GM23248 (cell line): ENCODE results near the gene SERINC3. TPM values are rescaled to one million over a fixed set of nuclear protein-coding genes. Genes with fewer than 3 reads are reported as not detected.

Source experiments
- DNase-seq: peaks from one replicate; pipeline ENCODE4 v3.0.0-alpha.2; 2015
- H2AFZ ChIP-seq: fragments of 200-600 bp; sonication (generic); 2 replicates; pipeline ENCODE4 v1.6.1; 2016; ENCODE audit warnings: antibody characterized with exemption
- H3F3A ChIP-seq: fragments of 200-600 bp; sonication (generic); 2 replicates; pipeline ENCODE4 v1.6.1; 2016; ENCODE audit warnings: mild to moderate bottlenecking, antibody characterized with exemption, mixed run types; ENCODE audit not compliant: insufficient read depth
- H3K27ac ChIP-seq: fragments of 200-600 bp; sonication (generic); 2 replicates; pipeline ENCODE4 v1.5.1; 2016; ENCODE audit warnings: mild to moderate bottlenecking
- H3K27me3 ChIP-seq: fragments of 200-600 bp; sonication (generic); replicated peaks from 2 replicates; pipeline ENCODE4 v1.6.1; 2016; ENCODE audit warnings: mild to moderate bottlenecking; ENCODE audit not compliant: insufficient read depth
- H3K36me3 ChIP-seq: fragments of 200-600 bp; sonication (generic); 2 replicates; pipeline ENCODE4 v1.6.1; 2016; ENCODE audit warnings: low read depth, mild to moderate bottlenecking
- H3K4me1 ChIP-seq: fragments of 200-600 bp; sonication (generic); 2 replicates; pipeline ENCODE4 v1.6.1; 2016; ENCODE audit warnings: mild to moderate bottlenecking; ENCODE audit not compliant: insufficient read depth
- H3K4me2 ChIP-seq: fragments of 200-600 bp; sonication (generic); one replicate; pipeline ENCODE4 v1.6.1; 2016; ENCODE audit warnings: mild to moderate bottlenecking; ENCODE audit not compliant: unreplicated experiment
- H3K4me3 ChIP-seq: fragments of 200-600 bp; sonication (generic); 2 replicates; pipeline ENCODE4 v1.5.1; 2016; ENCODE audit warnings: mild to moderate bottlenecking
- H3K79me2 ChIP-seq: fragments of 200-600 bp; sonication (generic); 2 replicates; pipeline ENCODE4 v1.6.1; 2016; ENCODE audit warnings: mild to moderate bottlenecking; ENCODE audit not compliant: insufficient read depth
- H3K9ac ChIP-seq: fragments of 200-600 bp; sonication (generic); 2 replicates; pipeline ENCODE4 v1.6.1; 2016; ENCODE audit warnings: mild to moderate bottlenecking
- H3K9me2 ChIP-seq: fragments of 200-600 bp; sonication (generic); 2 replicates; pipeline ENCODE4 v1.6.1; 2016; ENCODE audit warnings: mixed run types, mild to moderate bottlenecking, moderate library complexity; ENCODE audit not compliant: insufficient read depth
- H3K9me3 ChIP-seq: fragments of 200-600 bp; sonication (generic); one replicate; pipeline ENCODE4 v1.6.1; 2017; ENCODE audit warnings: low read depth
- H4K20me1 ChIP-seq: fragments of 200-600 bp; sonication (generic); 2 replicates; pipeline ENCODE4 v1.6.0; 2016; ENCODE audit not compliant: insufficient read depth
- EZH2 ChIP-seq: fragments of 200-600 bp; sonication (generic); IDR thresholded peaks from 2 replicates; pipeline ENCODE4 v1.6.1; 2018; ENCODE audit warnings: antibody characterized with exemption, mild to moderate bottlenecking; ENCODE audit not compliant: insufficient read depth, poor library complexity, severe bottlenecking
- EZH2phosphoT487 ChIP-seq: fragments of 200-600 bp; sonication (generic); IDR thresholded peaks from 2 replicates; pipeline ENCODE4 v1.6.1; 2018; ENCODE audit warnings: antibody characterized with exemption, moderate library complexity, mild to moderate bottlenecking, low read depth; ENCODE audit not compliant: insufficient read depth
- WGBS, 2 experiments: methylation state at CpG; one replicate each; pipeline ENCODE4 v1.1.6; 2015 to 2017; ENCODE audit warnings: low lambda C conversion rate in 2 of 2, low coverage in 1 of 2; ENCODE audit errors: missing lambda C conversion rate in 2 of 2; 5-methylcytosine and 5-hydroxymethylcytosine counted together
- in situ Hi-C: fragments of 300-500 bp; cut with MboI; formaldehyde crosslinking; loops from 2 replicates; pipeline ENCODE4 v1.15.0; 2020
- polyA plus RNA-seq: library from polyadenylated mRNA; unstranded; fragments of >200 nt; fragmentation: Nextera tagmentation; extraction: Ambion mirVana; gene quantifications from 2 replicates; pipeline ENCODE4 v1.2.1, GENCODE V29; 2016
- total RNA-seq: library from RNA; depleted of rRNA; stranded (reverse); fragments of >200 nt; shearing (Covaris generic); gene quantifications from 2 replicates; pipeline ENCODE4 v1.2.3, GENCODE V29; 2014

The SERINC3 gene
- total and polyA plus RNA-seq, 2 experiments from 2014 or later = 141 to 194 TPM

DNA sequence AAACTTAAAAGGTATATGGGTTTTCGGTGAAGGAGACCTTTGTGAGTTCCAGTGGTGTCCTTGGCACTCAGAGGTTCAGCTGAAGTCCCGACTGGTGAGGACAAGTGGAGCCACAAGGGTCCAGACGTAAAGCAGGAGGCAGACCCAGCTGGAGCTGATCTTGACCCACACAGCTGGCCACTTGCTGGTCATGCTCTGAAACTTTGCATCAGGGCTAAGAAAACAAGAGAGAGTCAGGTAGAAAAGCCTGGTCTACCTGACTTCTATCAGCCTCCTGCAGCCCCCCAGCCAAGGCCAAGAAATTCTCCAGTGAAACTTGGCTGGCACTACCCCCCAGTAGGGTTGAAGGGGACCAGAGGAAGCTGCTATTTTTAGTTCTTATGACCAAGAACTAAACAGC lies 21.6 kb downstream of the SERINC3 start:
- H3K9me3 ChIP-seq = no peaks in the 10 kb centered on the region
- H3K4me1 ChIP-seq = peaks cover 37% of the 10 kb centered on the region
- peaks cover 47% of the 10 kb centered on the region for H3K79me2 ChIP-seq
- H3F3A ChIP-seq = peaks cover 89% of the 10 kb centered on the region
- H3K9ac ChIP-seq = no peak overlapping the region
- H3K27ac ChIP-seq = peak overlapping the region; percentile 79; the same call in 1 of the 2 replicates
- no peak overlapping the region for H3K4me3 ChIP-seq
- no peak overlapping the region for H2AFZ ChIP-seq
- in situ Hi-C loops = no loop called here
- 91 to 98% methylated on average over 3 of the region's 3 CpGs for WGBS, 2 experiments
- TF ChIP-seq EZH2 (no peak), EZH2phosphoT487 (no peak)
- H3K36me3 ChIP-seq = peaks cover 56% of the 10 kb centered on the region
- no peak for DNase-seq
- no peaks in the 10 kb centered on the region for H3K9me2 ChIP-seq
- no peak overlapping the region for H3K4me2 ChIP-seq
- H4K20me1 ChIP-seq = no peaks in the 10 kb centered on the region
- no peaks in the 10 kb centered on the region for H3K27me3 ChIP-seq

DNA sequence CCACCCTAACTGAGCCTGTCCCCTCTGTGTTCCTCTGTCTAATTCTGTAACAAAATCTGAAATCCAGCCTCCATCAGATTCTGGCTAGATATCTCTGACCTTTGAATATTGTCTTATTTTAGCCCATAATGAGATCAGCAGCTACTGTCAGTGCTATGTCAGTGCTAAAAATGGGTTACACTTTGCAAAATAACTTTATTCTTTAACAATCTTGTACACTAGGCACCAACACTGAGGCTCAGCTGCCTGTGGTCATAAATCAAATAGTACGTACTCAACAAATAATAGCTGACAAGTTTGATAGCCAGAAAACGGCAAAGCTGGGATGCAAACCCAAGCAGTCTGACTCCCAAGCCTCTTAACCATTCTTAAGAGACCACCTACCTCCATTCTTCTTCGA lies 24.1 kb downstream of the SERINC3 start:
- peaks cover 92% of the 10 kb centered on the region for H3F3A ChIP-seq
- H3K27ac ChIP-seq = peak overlapping the region; percentile 99
- H2AFZ ChIP-seq = no peak overlapping the region
- H3K79me2 ChIP-seq = peaks cover 33% of the 10 kb centered on the region
- peak overlapping the region; percentile 82 for H3K9ac ChIP-seq
- H3K27me3 ChIP-seq = no peaks in the 10 kb centered on the region
- WGBS, 2 experiments = 80 to 87% methylated on average over 3 of the region's 3 CpGs
- H3K9me3 ChIP-seq = no peaks in the 10 kb centered on the region
- no peaks in the 10 kb centered on the region for H4K20me1 ChIP-seq
- H3K9me2 ChIP-seq = no peaks in the 10 kb centered on the region
- TF ChIP-seq EZH2 (no peak), EZH2phosphoT487 (no peak)
- in situ Hi-C loops = no loop called here
- H3K4me1 ChIP-seq = peaks cover 58% of the 10 kb centered on the region
- no peak for DNase-seq
- H3K4me3 ChIP-seq = no peak overlapping the region
- peak overlapping the region; percentile 50 for H3K4me2 ChIP-seq
- H3K36me3 ChIP-seq = peaks cover 35% of the 10 kb centered on the region

DNA sequence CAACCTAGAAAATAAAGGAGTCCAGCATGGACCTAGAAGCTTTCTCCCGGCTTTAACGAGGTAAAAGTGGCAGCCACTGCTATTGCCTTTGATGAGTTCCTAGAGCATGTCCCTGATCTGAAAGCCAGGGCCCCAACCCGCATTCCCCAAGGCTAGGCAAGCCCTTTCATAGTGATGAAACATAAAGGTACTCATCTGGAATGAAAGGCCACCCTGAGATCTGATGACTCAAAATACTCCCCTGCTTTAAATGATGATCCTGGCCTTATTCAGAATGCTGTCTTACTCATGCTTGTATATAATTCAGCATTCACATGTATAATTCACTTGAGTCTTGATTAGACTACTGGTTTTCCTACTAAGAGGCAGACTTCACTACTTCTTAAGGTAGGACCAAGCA lies 24.9 kb downstream of the SERINC3 start:
- peak overlapping the region; percentile 99 for H3K27ac ChIP-seq
- in situ Hi-C loops = no loop called here
- TF ChIP-seq EZH2phosphoT487 = no peak
- H2AFZ ChIP-seq = no peak overlapping the region
- H3K27me3 ChIP-seq = no peaks in the 10 kb centered on the region
- peaks cover 62% of the 10 kb centered on the region for H3K4me1 ChIP-seq
- no peaks in the 10 kb centered on the region for H4K20me1 ChIP-seq
- H3K9me3 ChIP-seq = no peaks in the 10 kb centered on the region
- WGBS, 2 experiments = 31 to 36% methylated on average over 3 of the region's 3 CpGs
- peaks cover 29% of the 10 kb centered on the region for H3K36me3 ChIP-seq
- peaks cover 41% of the 10 kb centered on the region for H3K79me2 ChIP-seq
- peaks cover 92% of the 10 kb centered on the region for H3F3A ChIP-seq
- peak overlapping the region; percentile 9; the same call in 1 of the 2 replicates for H3K4me3 ChIP-seq
- peak overlapping the region; percentile 82 for H3K9ac ChIP-seq
- no peaks in the 10 kb centered on the region for H3K9me2 ChIP-seq
- DNase-seq = peak; percentile 95
- H3K4me2 ChIP-seq = peak overlapping the region; percentile 56

DNA sequence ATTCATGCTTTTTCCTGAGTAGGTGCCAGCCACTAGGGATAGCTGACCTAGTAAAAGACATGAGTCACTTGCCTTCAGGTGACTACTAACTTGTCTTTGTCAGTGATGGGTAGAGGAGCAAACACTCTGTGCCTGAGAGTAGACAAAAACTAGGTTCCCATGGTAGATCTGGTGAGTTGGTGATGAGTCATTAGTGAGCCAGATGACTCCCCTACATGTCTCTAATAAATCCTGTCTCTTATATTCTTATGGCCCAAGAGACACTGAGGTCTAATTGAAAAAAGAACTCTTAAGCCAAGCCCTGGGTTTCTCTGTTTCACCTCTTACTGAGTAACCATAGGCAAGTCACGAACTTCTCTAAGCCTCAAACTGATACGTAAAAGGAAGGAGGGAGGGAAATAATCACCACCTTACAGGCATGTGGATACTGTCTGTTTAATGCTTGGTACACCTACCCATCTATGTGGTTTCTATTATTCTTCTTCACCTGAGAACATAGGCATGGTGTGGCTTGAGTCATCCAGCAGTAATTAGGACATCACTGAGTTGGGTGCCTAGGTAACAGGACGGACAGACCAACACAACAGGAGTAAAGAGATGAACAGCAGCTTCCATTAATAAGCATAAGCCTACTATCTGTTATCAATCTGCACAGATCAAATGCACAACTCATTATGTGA lies 25.9 kb downstream of the SERINC3 start:
- no peaks in the 10 kb centered on the region for H3K9me2 ChIP-seq
- peaks cover 93% of the 10 kb centered on the region for H3F3A ChIP-seq
- H4K20me1 ChIP-seq = no peaks in the 10 kb centered on the region
- H3K4me1 ChIP-seq = peaks cover 62% of the 10 kb centered on the region
- H3K9me3 ChIP-seq = no peaks in the 10 kb centered on the region
- H3K79me2 ChIP-seq = peaks cover 39% of the 10 kb centered on the region
- H2AFZ ChIP-seq = no peak overlapping the region
- H3K9ac ChIP-seq = peak overlapping the region; percentile 83
- in situ Hi-C loops = no loop called here
- H3K4me3 ChIP-seq = peak overlapping the region; percentile 9; the same call in 1 of the 2 replicates
- peaks cover 25% of the 10 kb centered on the region for H3K36me3 ChIP-seq
- peak overlapping the region; percentile 56 for H3K4me2 ChIP-seq
- no peaks in the 10 kb centered on the region for H3K27me3 ChIP-seq
- peak; percentile 97 for DNase-seq
- WGBS, 2 experiments = 30 to 31% methylated on average over 3 of the region's 3 CpGs
- no peak for TF ChIP-seq EZH2
- H3K27ac ChIP-seq = peak overlapping the region; percentile 99
